SU-DHL-6 (cell line): Measurements from ENCODE around the gene JPH3.

Source experiments
- H2AFZ ChIP-seq: fragments of 200-600 bp; sonication (generic); 2 replicates; pipeline ENCODE4 v1.6.1; 2014; ENCODE audit warnings: low read depth, mild to moderate bottlenecking, moderate library complexity, mixed read lengths, antibody characterized with exemption, low read length; ENCODE audit not compliant: severe bottlenecking
- H3F3A ChIP-seq: fragments of 200-600 bp; shearing (Covaris generic); 2 replicates; pipeline ENCODE4 v1.6.0; 2016; ENCODE audit warnings: antibody characterized with exemption, mild to moderate bottlenecking; ENCODE audit not compliant: insufficient read depth
- H3K27ac ChIP-seq: fragments of 200-600 bp; sonication (generic); 2 replicates; pipeline ENCODE4 v1.5.1; 2016; ENCODE audit warnings: low read depth, mild to moderate bottlenecking, low read length, moderate library complexity, mixed read lengths
- H3K27me3 ChIP-seq: fragments of 200-600 bp; sonication (generic), shearing (Covaris generic); 2 replicates; pipeline ENCODE4 v1.6.0; 2014; ENCODE audit warnings: mild to moderate bottlenecking, low read length
- H3K36me3 ChIP-seq: fragments of 200-600 bp; sonication (generic); 2 replicates; pipeline ENCODE4 v1.6.1; 2014; ENCODE audit warnings: mild to moderate bottlenecking, low read length, mixed read lengths
- H3K4me2 ChIP-seq: fragments of 300-600, 200-600 bp; shearing (Covaris generic), sonication (generic); 2 replicates; pipeline ENCODE4 v1.6.0; 2014; ENCODE audit warnings: low read length, low read depth, mild to moderate bottlenecking; ENCODE audit not compliant: poor library complexity, severe bottlenecking
- H3K4me3 ChIP-seq: fragments of 200-600 bp; sonication (generic); 2 replicates; pipeline ENCODE4 v1.5.1; 2014; ENCODE audit warnings: antibody characterized with exemption, low read length, mild to moderate bottlenecking, mixed read lengths; ENCODE audit not compliant: insufficient read depth, poor library complexity, severe bottlenecking
- H3K79me2 ChIP-seq: fragments of 200-600 bp; sonication (generic); 2 replicates; pipeline ENCODE4 v1.6.1; 2014; ENCODE audit warnings: mild to moderate bottlenecking, low read length, moderate library complexity; ENCODE audit not compliant: insufficient read depth
- H3K9ac ChIP-seq: fragments of 200-600 bp; sonication (generic); 2 replicates; pipeline ENCODE4 v1.7.0; 2014; ENCODE audit warnings: mild to moderate bottlenecking, low read length
- H3K9me2 ChIP-seq: fragments of 200-600 bp; sonication (generic); replicated peaks from 2 replicates; pipeline ENCODE4 v1.6.1; 2014; ENCODE audit warnings: low read length; ENCODE audit not compliant: insufficient read depth
- H3K9me3 ChIP-seq: fragments of 200-600 bp; sonication (generic); 2 replicates; pipeline ENCODE4 v1.6.1; 2014; ENCODE audit warnings: low read length, mixed read lengths; ENCODE audit not compliant: insufficient read depth
- H4K20me1 ChIP-seq: fragments of 200-600 bp; sonication (generic); 2 replicates; pipeline ENCODE4 v1.6.1; 2014; ENCODE audit warnings: low read depth, mild to moderate bottlenecking, antibody characterized with exemption, low read length, moderate library complexity, mixed read lengths
- EZH2phosphoT487 ChIP-seq: fragments of 200-600 bp; sonication (generic), shearing (Covaris generic); conservative IDR thresholded peaks from 2 replicates; pipeline ENCODE4 v1.6.1; 2018; ENCODE audit warnings: mild to moderate bottlenecking, antibody characterized with exemption, low read length, moderate library complexity, mixed read lengths
- TF ChIP-seq, protein P1 (sequence below): fragments of 200-600 bp; sonication (generic); IDR thresholded peaks from one replicate; pipeline ENCODE4 v1.5.1; 2017; ENCODE audit warnings: antibody characterized with exemption, mild to moderate bottlenecking, low read length, moderate library complexity; ENCODE audit not compliant: insufficient read depth, poor library complexity, severe bottlenecking

The JPH3 gene

GRCh38 chr16:87595712-87596111 is 6.6 kb upstream of the JPH3 start:
- Histone ChIP-seq H4K20me1 (no peaks in the 10 kb centered on the region), H3K9me3 (no peaks in the 10 kb centered on the region), H3K79me2 (no peaks in the 10 kb centered on the region), H3K27me3 (no peaks in the 10 kb centered on the region), H3K27ac (no peak overlapping the region), H3K36me3 (no peaks in the 10 kb centered on the region), H3K9ac (no peak overlapping the region), H3K4me3 (no peak overlapping the region), H3F3A (no peaks in the 10 kb centered on the region), H2AFZ (no peak overlapping the region), H3K4me2 (no peak overlapping the region), H3K9me2 (no peaks in the 10 kb centered on the region)
- TF ChIP-seq, protein P1, sequence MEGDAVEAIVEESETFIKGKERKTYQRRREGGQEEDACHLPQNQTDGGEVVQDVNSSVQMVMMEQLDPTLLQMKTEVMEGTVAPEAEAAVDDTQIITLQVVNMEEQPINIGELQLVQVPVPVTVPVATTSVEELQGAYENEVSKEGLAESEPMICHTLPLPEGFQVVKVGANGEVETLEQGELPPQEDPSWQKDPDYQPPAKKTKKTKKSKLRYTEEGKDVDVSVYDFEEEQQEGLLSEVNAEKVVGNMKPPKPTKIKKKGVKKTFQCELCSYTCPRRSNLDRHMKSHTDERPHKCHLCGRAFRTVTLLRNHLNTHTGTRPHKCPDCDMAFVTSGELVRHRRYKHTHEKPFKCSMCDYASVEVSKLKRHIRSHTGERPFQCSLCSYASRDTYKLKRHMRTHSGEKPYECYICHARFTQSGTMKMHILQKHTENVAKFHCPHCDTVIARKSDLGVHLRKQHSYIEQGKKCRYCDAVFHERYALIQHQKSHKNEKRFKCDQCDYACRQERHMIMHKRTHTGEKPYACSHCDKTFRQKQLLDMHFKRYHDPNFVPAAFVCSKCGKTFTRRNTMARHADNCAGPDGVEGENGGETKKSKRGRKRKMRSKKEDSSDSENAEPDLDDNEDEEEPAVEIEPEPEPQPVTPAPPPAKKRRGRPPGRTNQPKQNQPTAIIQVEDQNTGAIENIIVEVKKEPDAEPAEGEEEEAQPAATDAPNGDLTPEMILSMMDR, result no peak
- TF ChIP-seq EZH2phosphoT487, result no peak

GRCh38 chr16:87597324-87597830 is 4.9 kb upstream of the JPH3 start:
- Histone ChIP-seq H3K9me3 (no peaks in the 10 kb centered on the region), H3K27ac (no peak overlapping the region), H3K9ac (no peak overlapping the region), H4K20me1 (no peaks in the 10 kb centered on the region), H3F3A (no peaks in the 10 kb centered on the region), H3K4me2 (no peak overlapping the region), H3K79me2 (no peaks in the 10 kb centered on the region), H3K4me3 (no peak overlapping the region), H3K27me3 (no peaks in the 10 kb centered on the region), H3K36me3 (no peaks in the 10 kb centered on the region), H3K9me2 (no peaks in the 10 kb centered on the region), H2AFZ (no peak overlapping the region)
- TF ChIP-seq EZH2phosphoT487, result no peak
- TF ChIP-seq, protein P1, result no peak

GRCh38 chr16:87598431-87598830 is 3.9 kb upstream of the JPH3 start:
- H3K27ac ChIP-seq, result no peak overlapping the region
- no peaks in the 10 kb centered on the region for H3K79me2 ChIP-seq
- no peaks in the 10 kb centered on the region for H3K9me2 ChIP-seq
- H3F3A ChIP-seq, result no peaks in the 10 kb centered on the region
- no peaks in the 10 kb centered on the region for H3K27me3 ChIP-seq
- no peaks in the 10 kb centered on the region for H4K20me1 ChIP-seq
- H3K36me3 ChIP-seq, result no peaks in the 10 kb centered on the region
- H3K4me3 ChIP-seq, result no peak overlapping the region
- H3K4me2 ChIP-seq, result no peak overlapping the region
- no peaks in the 10 kb centered on the region for H3K9me3 ChIP-seq
- H2AFZ ChIP-seq, result no peak overlapping the region
- H3K9ac ChIP-seq, result no peak overlapping the region
- TF ChIP-seq EZH2phosphoT487, result no peak
- TF ChIP-seq, protein P1, result no peak
